ENCODE data around the gene HOOK1.
"Not testable (repeated sequence)": the region's sequence is repeated elsewhere in the genome, so short reads cannot be mapped to it uniquely, and the experiment has no call there.

The HOOK1 gene

DNA sequence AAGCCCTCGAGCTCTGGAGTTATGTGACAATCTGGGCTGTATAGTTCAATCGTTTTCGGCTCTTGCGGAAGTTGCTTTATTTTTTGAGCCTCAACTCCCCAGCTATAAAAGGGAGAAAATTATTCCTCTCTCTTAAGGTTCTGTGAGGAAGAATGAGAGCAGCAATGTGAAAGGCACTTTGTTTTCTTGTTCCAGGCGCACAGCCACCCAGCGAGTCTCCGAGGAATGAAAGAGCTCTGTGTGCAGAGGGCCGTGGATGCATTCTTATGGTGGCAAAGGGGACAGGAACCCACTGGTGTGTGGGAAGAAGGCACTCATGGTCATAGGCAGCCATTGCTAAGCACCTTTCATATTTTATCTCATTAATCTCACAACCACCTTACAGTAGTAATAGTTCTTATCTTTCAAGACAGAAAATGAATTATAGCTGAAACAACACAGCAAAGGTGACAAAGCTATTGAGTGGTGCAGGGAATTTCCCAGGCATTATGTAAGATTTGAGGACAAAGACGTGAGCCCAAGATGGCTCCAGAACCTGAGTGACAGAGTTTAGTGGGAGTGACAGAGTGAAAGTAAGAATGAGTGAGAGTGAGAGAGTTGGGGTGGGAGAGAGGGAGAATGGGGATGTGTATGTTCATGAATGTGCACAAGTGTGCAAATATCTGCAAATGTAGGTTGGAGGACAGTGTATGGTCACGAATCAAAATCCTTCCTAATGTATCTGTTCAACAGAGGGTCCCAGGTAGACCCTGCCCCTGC is 102.5 kb downstream of the HOOK1 start:
- Histone ChIP-seq H3K4me1 (ENCODE audit: insufficient read depth, low read length) (peaks cover 12% of the 10 kb centered on the region), H3K4me3 (ENCODE audit: low read length) (no peak overlapping the region), H3K36me3 (ENCODE audit: insufficient read depth, low read length) (no peaks in the 10 kb centered on the region), H3K27me3 (ENCODE audit: insufficient read depth, low read length) (peaks cover 3% of the 10 kb centered on the region), H3K9me3 (ENCODE audit: low read length) (no peaks in the 10 kb centered on the region), H2AFZ (ENCODE audit: low read depth, low read length) (no peak overlapping the region)

DNA sequence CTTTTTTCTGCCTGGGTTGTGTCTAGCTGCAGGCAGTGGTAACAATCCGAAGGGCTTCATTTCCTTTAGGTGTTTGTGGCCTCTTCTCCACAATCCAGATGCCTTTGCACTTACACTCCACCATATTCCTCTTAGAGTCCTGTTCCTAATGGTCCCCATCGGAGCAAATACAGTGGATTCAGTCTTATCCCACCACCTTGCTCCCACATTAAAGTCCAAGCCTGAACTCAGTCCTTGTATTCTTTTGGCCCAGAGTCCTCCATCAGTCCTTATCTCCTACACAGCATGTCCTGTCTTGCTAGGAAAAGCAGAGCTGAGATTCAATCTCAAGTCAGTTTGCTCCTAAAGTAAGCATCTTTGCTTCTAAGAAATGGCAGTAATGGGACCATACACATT is 103.0 kb downstream of the HOOK1 start:
- H3K4me3 ChIP-seq (ENCODE audit: low read length): no peak overlapping the region
- peaks cover 3% of the 10 kb centered on the region for H3K27me3 ChIP-seq (ENCODE audit: insufficient read depth, low read length)
- peaks cover 12% of the 10 kb centered on the region for H3K4me1 ChIP-seq (ENCODE audit: insufficient read depth, low read length)
- H2AFZ ChIP-seq (ENCODE audit: low read depth, low read length): no peak overlapping the region
- H3K9me3 ChIP-seq (ENCODE audit: low read length): no peaks in the 10 kb centered on the region
- H3K36me3 ChIP-seq (ENCODE audit: insufficient read depth, low read length): no peaks in the 10 kb centered on the region

GRCh38 chr1:59919746-59920145 is 105.0 kb downstream of the HOOK1 start:
- H3K9me3 ChIP-seq (ENCODE audit: low read length): no peaks in the 10 kb centered on the region
- peaks cover 3% of the 10 kb centered on the region for H3K27me3 ChIP-seq (ENCODE audit: insufficient read depth, low read length)
- no peaks in the 10 kb centered on the region for H3K36me3 ChIP-seq (ENCODE audit: insufficient read depth, low read length)
- H2AFZ ChIP-seq (ENCODE audit: low read depth, low read length): no peak overlapping the region
- no peak overlapping the region for H3K4me3 ChIP-seq (ENCODE audit: low read length)
- peaks cover 12% of the 10 kb centered on the region for H3K4me1 ChIP-seq (ENCODE audit: insufficient read depth, low read length)

- H3K36me3 ChIP-seq (ENCODE audit: insufficient read depth, low read length); H3K9me3 ChIP-seq (ENCODE audit: low read length); H2AFZ ChIP-seq (ENCODE audit: low read depth, low read length); H3K4me3 ChIP-seq (ENCODE audit: low read length): not testable (repeated sequence)
- Histone ChIP-seq H3K4me1 (ENCODE audit: insufficient read depth, low read length) (peaks cover 12% of the 10 kb centered on the region), H3K27me3 (ENCODE audit: insufficient read depth, low read length) (peaks cover 13% of the 10 kb centered on the region)
Observed at GRCh38 chr1:59921258-59921899, 106.6 kb downstream of the HOOK1 start.

- no peak overlapping the region for H2AFZ ChIP-seq (ENCODE audit: low read depth, low read length)
- H3K27me3 ChIP-seq (ENCODE audit: insufficient read depth, low read length): peaks cover 28% of the 10 kb centered on the region
- no peaks in the 10 kb centered on the region for H3K9me3 ChIP-seq (ENCODE audit: low read length)
Observed at GRCh38 chr1:59924653-59925052, 109.9 kb downstream of the HOOK1 start.

More at GRCh38 chr1:59924653-59925052, 109.9 kb downstream of the HOOK1 start:
- Histone ChIP-seq H3K4me1 (ENCODE audit: insufficient read depth, low read length) (no peaks in the 10 kb centered on the region), H3K4me3 (ENCODE audit: low read length) (no peak overlapping the region), H3K36me3 (ENCODE audit: insufficient read depth, low read length) (no peaks in the 10 kb centered on the region)
